ENCODE results near the gene FGF12.

The FGF12 gene

DNA sequence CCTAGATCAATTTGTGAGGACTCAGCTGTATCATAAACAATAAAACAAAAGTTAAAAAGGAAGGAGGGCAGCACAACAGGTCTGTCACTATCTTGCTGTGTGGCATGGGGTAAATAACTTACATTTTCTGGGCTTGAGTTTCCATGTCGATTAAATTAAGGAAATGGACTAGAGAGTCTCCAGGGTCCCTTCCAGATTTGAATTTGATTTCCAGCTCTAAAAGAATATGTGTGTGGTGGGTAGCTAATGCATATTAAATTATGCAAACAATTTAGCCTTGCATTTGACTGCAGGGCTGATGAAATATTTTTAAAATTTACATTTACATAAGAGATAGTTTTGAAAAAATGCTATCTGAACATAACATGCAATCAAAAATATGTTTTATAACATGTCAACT is 447.7 kb downstream of the FGF12 start:
- Histone ChIP-seq H3K9ac (ENCODE audit: low read length) (no peak overlapping the region), H3K27ac (ENCODE audit: low read depth, low read length) (no peak overlapping the region), H3K4me3 (ENCODE audit: low read length) (no peak overlapping the region), H3K4me1 (ENCODE audit: control insufficient read depth, insufficient read depth, low read length) (no peaks in the 10 kb centered on the region), H3K36me3 (ENCODE audit: control insufficient read depth, insufficient read depth, low read length) (no peaks in the 10 kb centered on the region), H3K27me3 (ENCODE audit: control insufficient read depth, insufficient read depth, low read length) (no peaks in the 10 kb centered on the region)

DNA sequence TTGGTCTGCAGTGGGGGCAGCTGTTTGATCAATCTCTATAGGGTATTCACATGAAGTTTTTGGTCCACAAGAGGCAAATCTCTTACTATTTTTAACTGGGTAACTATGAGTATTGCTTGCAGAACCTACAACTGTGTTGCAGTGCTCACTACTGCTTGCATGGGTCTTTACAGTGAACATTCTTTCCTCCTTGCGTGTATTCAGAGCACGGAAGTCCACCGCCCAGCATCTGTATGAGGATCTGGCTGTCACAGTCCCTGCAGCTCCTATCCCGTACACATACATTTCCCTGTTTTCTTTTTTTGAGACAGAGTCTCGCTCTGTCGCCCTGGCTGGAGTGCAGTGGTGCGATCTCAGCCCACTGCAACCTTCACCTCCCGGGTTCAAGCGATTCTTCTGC is 449.9 kb downstream of the FGF12 start:
- H3K36me3 ChIP-seq (ENCODE audit: control insufficient read depth, insufficient read depth, low read length) = no peaks in the 10 kb centered on the region
- H3K27me3 ChIP-seq (ENCODE audit: control insufficient read depth, insufficient read depth, low read length) = no peaks in the 10 kb centered on the region
- H3K4me3 ChIP-seq (ENCODE audit: low read length) = no peak overlapping the region
- H3K4me1 ChIP-seq (ENCODE audit: control insufficient read depth, insufficient read depth, low read length) = no peaks in the 10 kb centered on the region
- H3K9ac ChIP-seq (ENCODE audit: low read length) = no peak overlapping the region
- no peak overlapping the region for H3K27ac ChIP-seq (ENCODE audit: low read depth, low read length)

DNA sequence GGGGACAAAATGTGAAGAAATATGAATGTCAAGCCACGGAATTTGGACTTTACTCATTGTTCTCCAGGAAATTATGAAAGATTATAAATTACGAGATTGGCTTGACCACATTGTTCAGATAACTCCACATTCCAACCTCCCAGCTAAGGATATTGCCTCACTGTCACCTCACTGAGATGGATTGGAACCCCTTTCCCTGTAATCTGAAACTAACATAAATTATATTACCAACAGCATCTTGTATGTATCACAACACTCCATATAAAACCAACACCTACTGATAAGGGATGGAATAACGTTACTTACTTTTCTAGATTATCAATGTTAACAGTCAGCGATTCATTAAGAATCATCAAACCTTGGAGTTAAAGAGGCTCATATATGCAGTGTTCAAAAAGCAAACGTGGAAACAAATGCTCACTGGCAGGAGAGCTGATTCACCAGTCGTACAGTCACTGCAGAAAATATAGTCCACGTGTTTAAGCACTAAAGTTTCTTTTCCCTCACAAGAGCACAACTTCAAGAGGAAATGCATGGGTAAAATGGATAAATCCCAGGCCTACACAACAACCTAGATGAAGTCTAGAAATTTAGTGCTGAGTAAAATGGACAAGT is 451.5 kb downstream of the FGF12 start:
- H3K9ac ChIP-seq (ENCODE audit: low read length) = no peak overlapping the region
- no peaks in the 10 kb centered on the region for H3K36me3 ChIP-seq (ENCODE audit: control insufficient read depth, insufficient read depth, low read length)
- no peak overlapping the region for H3K27ac ChIP-seq (ENCODE audit: low read depth, low read length)
- no peak overlapping the region for H3K4me3 ChIP-seq (ENCODE audit: low read length)
- no peaks in the 10 kb centered on the region for H3K4me1 ChIP-seq (ENCODE audit: control insufficient read depth, insufficient read depth, low read length)
- no peaks in the 10 kb centered on the region for H3K27me3 ChIP-seq (ENCODE audit: control insufficient read depth, insufficient read depth, low read length)

DNA sequence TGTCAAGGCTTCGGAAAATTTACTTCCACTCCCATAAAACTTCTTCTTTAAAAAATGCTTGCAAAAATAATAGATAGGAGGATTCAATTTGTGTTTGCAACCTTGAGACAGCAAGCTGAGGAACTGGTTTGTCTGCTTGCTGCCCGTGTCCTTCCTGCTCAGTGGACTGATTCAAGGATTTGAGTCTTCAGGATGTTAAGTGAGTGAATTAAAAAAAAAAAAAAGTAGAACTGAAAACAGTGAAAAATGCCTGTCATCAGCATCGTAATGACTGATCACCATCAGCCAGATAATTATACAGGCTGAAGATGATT is 453.7 kb downstream of the FGF12 start:
- no peak overlapping the region for H3K9ac ChIP-seq (ENCODE audit: low read length)

DNA sequence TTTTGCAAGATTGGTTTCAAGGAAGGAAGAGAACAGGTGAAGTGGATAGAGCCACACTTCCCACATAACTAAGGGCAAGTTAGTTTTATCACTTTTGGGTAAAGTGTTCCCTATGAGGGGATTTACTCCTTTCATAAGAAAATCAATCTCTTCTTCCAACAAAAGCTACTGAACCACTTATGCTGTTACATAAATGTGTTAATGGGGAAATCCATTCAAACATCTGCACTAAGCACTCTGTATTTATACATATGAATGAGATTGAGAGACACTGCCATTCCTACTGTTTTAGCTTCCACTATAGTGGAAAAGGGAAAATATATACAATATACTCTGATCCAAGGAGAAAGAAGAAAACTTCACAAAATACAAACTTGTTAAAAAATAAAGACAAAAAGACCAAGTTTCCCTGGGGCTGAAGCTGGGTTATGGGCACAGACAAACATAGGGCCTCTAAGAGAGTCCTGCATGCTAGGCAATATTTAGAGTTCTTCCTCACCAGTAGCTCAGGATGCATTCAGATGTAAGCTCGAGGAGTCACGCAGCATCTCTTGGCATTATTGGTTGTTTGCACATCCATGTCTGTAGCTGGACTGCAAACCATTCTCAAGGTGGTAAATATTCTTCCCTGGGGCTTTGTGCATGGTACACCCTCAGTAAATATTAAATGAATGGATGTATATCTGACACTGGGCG is 454.2 kb downstream of the FGF12 start:
- no peaks in the 10 kb centered on the region for H3K27me3 ChIP-seq (ENCODE audit: control insufficient read depth, insufficient read depth, low read length)
- no peak overlapping the region for H3K9ac ChIP-seq (ENCODE audit: low read length)
- H3K4me1 ChIP-seq (ENCODE audit: control insufficient read depth, insufficient read depth, low read length) = no peaks in the 10 kb centered on the region
- no peak overlapping the region for H3K27ac ChIP-seq (ENCODE audit: low read depth, low read length)
- no peak overlapping the region for H3K4me3 ChIP-seq (ENCODE audit: low read length)
- no peaks in the 10 kb centered on the region for H3K36me3 ChIP-seq (ENCODE audit: control insufficient read depth, insufficient read depth, low read length)

More for the DNA sequence above, 453.7 kb downstream of the FGF12 start:
- Histone ChIP-seq H3K36me3 (ENCODE audit: control insufficient read depth, insufficient read depth, low read length) (no peaks in the 10 kb centered on the region), H3K4me1 (ENCODE audit: control insufficient read depth, insufficient read depth, low read length) (no peaks in the 10 kb centered on the region), H3K4me3 (ENCODE audit: low read length) (no peak overlapping the region), H3K27ac (ENCODE audit: low read depth, low read length) (no peak overlapping the region), H3K27me3 (ENCODE audit: control insufficient read depth, insufficient read depth, low read length) (no peaks in the 10 kb centered on the region)

DNA sequence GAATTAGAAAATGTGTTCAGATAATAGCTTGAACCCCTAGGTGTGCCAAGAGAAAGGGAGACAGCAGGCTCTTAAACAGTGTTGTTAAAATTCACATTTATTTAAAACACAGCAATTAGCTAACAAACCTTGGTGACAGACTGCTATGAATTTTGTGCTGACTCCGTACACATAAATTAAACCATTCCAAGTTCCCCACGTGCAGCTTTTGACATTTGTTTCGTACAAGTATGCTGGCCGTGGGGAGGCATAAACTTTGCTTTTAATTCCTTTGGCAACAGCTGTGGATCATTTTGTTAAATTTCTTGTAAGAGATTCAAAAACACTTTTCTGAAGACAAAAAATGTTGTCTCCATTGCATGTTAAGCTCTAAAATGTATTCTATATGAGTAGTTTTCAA is 465.3 kb downstream of the FGF12 start:
- H3K27me3 ChIP-seq (ENCODE audit: control insufficient read depth, insufficient read depth, low read length) = no peaks in the 10 kb centered on the region
- no peak overlapping the region for H3K4me3 ChIP-seq (ENCODE audit: low read length)
- no peaks in the 10 kb centered on the region for H3K36me3 ChIP-seq (ENCODE audit: control insufficient read depth, insufficient read depth, low read length)
- H3K4me1 ChIP-seq (ENCODE audit: control insufficient read depth, insufficient read depth, low read length) = no peaks in the 10 kb centered on the region
- H3K27ac ChIP-seq (ENCODE audit: low read depth, low read length) = no peak overlapping the region
- no peak overlapping the region for H3K9ac ChIP-seq (ENCODE audit: low read length)

DNA sequence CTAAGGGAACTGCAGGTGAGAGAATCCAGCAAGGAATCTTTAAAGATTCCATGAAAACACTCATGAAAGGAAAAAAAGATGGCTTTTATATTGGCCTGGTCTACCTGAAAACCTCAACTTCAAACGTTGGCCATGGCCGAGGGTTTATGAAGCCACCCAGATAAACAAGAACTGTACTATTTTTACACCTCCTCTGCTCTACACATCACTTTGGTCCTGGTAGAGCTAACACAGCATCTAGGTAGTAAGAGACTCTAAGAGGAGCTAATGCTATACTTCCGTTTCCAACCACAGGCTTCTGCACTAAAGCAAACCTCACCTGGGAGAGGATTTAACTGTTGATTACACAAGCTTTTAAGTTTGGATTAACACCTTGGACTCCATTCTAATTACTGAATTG is 466.2 kb downstream of the FGF12 start:
- H3K27me3 ChIP-seq (ENCODE audit: control insufficient read depth, insufficient read depth, low read length) = no peaks in the 10 kb centered on the region
- no peak overlapping the region for H3K4me3 ChIP-seq (ENCODE audit: low read length)
- no peak overlapping the region for H3K27ac ChIP-seq (ENCODE audit: low read depth, low read length)
- no peaks in the 10 kb centered on the region for H3K4me1 ChIP-seq (ENCODE audit: control insufficient read depth, insufficient read depth, low read length)
- no peak overlapping the region for H3K9ac ChIP-seq (ENCODE audit: low read length)
- no peaks in the 10 kb centered on the region for H3K36me3 ChIP-seq (ENCODE audit: control insufficient read depth, insufficient read depth, low read length)

DNA sequence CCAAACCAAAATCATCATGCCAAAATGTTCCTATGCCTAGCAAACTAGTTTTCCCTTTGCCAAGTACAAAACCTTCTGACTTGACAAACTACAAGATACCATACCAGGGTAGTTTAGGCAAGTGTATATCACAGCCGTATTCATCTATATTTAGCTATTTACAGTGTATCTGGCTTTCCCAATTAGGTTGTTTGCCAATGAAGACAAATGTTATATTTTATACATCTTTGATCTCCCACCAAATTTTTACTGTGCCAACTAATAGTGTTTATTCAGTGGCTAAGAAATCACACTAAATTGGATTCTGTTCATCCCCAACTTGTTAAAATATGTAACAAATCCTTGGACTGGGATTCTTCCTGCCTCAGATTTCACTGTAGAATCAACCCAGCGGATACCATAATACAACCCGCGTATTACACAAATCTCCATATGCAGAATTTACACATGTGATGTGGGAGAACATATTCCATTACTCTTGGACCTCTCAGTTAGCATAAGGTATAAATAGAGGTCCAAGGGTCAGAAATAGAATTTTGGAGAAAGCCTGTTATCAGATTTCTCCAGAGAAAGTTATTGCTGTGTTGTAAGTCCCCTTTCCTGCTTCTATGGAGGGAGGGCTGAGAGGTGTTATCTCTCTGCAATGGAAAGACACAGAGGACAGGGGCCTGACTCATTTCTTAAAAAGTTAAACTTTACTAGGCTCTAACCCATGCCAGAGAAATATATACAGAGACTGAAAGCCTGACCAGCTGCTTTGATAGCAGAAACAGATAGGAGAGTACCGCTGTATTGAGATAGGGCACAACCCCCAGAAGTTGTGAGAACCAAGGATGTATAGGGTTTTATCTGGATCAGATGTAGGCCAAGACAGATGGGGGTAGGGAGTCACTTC is 467.0 kb downstream of the FGF12 start:
- H3K4me3 ChIP-seq (ENCODE audit: low read length) = no peak overlapping the region
- H3K27me3 ChIP-seq (ENCODE audit: control insufficient read depth, insufficient read depth, low read length) = no peaks in the 10 kb centered on the region

DNA sequence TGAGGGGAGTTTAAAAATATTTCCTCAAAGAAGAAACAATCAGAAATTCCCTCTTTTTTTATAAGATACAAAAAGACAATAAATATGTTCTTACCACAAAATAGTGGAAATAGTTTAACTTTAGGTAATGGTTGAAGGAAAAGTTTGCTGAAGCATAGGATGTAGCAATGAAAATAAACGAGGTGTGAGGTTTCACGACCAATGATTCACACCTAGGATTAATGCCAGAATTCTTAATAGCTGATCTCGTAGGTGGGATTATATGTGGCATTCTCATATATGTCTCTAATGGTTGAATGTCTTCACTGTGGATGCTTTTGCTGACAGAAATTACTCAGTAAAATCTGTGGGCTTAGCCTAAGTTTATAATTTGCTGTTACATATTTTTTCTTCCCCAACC is 467.7 kb downstream of the FGF12 start:
- no peaks in the 10 kb centered on the region for H3K4me1 ChIP-seq (ENCODE audit: control insufficient read depth, insufficient read depth, low read length)
- H3K27me3 ChIP-seq (ENCODE audit: control insufficient read depth, insufficient read depth, low read length) = no peaks in the 10 kb centered on the region
- no peak overlapping the region for H3K9ac ChIP-seq (ENCODE audit: low read length)
- no peaks in the 10 kb centered on the region for H3K36me3 ChIP-seq (ENCODE audit: control insufficient read depth, insufficient read depth, low read length)
- no peak overlapping the region for H3K4me3 ChIP-seq (ENCODE audit: low read length)
- H3K27ac ChIP-seq (ENCODE audit: low read depth, low read length) = no peak overlapping the region

More for the DNA sequence above, 467.0 kb downstream of the FGF12 start:
- Histone ChIP-seq H3K27ac (ENCODE audit: low read depth, low read length) (no peak overlapping the region), H3K9ac (ENCODE audit: low read length) (no peak overlapping the region), H3K36me3 (ENCODE audit: control insufficient read depth, insufficient read depth, low read length) (no peaks in the 10 kb centered on the region), H3K4me1 (ENCODE audit: control insufficient read depth, insufficient read depth, low read length) (no peaks in the 10 kb centered on the region)

DNA sequence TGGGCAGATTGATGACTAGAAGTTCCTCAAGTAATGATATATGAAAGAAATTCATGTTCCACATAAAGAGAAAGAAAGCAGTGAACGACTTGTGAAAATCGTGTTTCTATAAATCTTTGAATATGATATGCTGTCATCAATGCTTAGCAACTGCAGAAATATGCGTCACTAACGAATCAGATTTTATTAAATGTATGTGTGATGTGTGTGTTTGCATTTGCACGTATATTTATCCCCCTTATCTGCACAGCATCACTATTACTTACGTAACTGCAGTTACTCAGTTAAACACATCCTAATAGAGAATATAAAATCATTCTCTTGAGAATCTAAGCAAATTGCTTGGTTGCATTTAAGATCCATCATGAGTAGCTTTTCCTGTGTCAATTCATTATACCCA is 468.6 kb downstream of the FGF12 start:
- H3K27me3 ChIP-seq (ENCODE audit: control insufficient read depth, insufficient read depth, low read length) = no peaks in the 10 kb centered on the region
- no peaks in the 10 kb centered on the region for H3K4me1 ChIP-seq (ENCODE audit: control insufficient read depth, insufficient read depth, low read length)
- no peak overlapping the region for H3K9ac ChIP-seq (ENCODE audit: low read length)
- no peaks in the 10 kb centered on the region for H3K36me3 ChIP-seq (ENCODE audit: control insufficient read depth, insufficient read depth, low read length)
- no peak overlapping the region for H3K4me3 ChIP-seq (ENCODE audit: low read length)
- no peak overlapping the region for H3K27ac ChIP-seq (ENCODE audit: low read depth, low read length)

DNA sequence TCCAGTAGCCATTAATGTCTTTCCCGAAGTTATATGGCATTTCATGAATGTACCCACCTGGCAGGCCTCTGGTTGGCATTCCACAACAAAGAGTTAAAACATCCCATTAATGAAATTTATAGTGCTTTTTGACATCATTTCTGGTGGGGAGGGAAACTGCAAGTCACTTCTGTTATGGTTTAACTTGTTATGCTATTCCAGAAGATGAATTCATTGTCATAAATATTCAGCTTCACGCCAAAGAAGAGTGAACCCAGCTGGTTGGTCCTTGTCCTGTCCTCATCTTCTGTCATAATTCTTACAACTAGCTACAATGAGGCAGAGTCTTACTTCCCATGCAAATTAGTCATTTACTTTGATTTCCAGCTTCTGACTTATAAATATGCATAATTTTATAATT is 471.5 kb downstream of the FGF12 start:
- Histone ChIP-seq H3K27ac (ENCODE audit: low read depth, low read length) (no peak overlapping the region), H3K36me3 (ENCODE audit: control insufficient read depth, insufficient read depth, low read length) (no peaks in the 10 kb centered on the region), H3K27me3 (ENCODE audit: control insufficient read depth, insufficient read depth, low read length) (no peaks in the 10 kb centered on the region), H3K4me1 (ENCODE audit: control insufficient read depth, insufficient read depth, low read length) (no peaks in the 10 kb centered on the region), H3K4me3 (ENCODE audit: low read length) (no peak overlapping the region), H3K9ac (ENCODE audit: low read length) (no peak overlapping the region)

DNA sequence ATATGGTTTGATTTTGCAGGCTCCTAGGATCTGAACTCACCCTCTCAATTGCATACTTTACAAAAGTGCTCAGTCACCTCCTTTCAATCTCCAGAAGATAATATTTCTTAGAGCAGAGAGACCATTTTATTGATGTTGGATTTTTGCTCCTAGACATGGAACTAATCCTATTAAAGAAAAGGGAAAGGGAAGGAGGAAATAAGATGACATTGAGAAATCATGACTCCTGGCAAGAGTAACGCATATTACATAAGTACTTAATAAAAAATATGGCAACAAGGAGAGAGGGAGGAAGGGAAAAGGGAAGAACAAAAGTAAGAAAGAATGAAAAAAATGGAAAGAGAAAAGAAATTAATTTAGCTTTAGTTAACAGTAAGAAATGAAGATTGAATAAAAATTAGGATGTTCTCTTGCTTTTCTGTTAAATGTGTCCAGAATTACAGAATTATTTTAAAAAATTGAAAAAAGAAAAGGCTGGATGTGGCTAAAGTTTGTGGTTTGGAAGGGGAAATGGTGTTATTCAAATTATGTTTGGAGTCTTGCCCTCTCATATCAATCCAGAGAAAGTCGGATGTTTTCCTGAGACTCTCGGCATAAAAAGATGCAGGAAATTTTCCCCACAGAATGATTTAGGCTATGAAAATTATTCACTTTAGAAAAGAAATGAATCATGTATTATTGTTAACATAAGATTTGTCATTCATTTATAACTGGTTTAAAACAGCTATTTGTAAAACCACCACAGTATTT is 474.0 kb downstream of the FGF12 start:
- H3K4me3 ChIP-seq (ENCODE audit: low read length) = no peak overlapping the region
- no peaks in the 10 kb centered on the region for H3K4me1 ChIP-seq (ENCODE audit: control insufficient read depth, insufficient read depth, low read length)
- no peaks in the 10 kb centered on the region for H3K36me3 ChIP-seq (ENCODE audit: control insufficient read depth, insufficient read depth, low read length)
- no peak overlapping the region for H3K9ac ChIP-seq (ENCODE audit: low read length)
- no peaks in the 10 kb centered on the region for H3K27me3 ChIP-seq (ENCODE audit: control insufficient read depth, insufficient read depth, low read length)
- H3K27ac ChIP-seq (ENCODE audit: low read depth, low read length) = no peak overlapping the region

Measured in rectal smooth muscle tissue (tissue), 1 donor.